ENCODE measurements around the gene CACNG4.

Gene CACNG4

DNA sequence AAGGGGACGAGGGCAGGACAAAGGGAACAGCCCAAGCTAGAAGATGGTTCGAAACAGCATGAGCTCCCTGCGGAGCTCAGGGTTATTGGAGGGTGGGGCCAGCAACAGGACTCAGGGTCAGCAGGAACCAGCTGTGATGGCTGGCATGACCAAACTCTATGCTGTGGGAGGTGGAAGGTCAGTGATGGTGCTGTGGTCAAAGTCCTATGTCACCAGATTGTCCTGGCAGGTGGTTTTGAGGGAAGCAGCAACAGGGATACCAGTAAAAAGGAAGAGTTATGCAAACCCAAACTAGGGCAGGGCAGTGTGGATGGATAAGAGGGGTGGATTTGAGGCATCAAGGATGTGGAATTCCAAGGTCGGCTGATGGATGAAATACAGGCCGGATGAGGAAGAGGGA lies 32.4 kb downstream of the CACNG4 start:
- H3K27ac ChIP-seq, result no peak overlapping the region
- TF ChIP-seq CTCF (conservative IDR thresholded peaks at IDR 0.05; ENCODE audit: low read depth), result no peak
- POLR2A ChIA-PET (ENCODE audit: low non-redundant PET), result no interaction called here
- DNase-seq (ENCODE audit: low spot score), result no peak
- CTCF ChIA-PET, result no interaction called here

GRCh38 chr17:67003231-67003630 lies 38.7 kb downstream of the CACNG4 start:
- no peak for TF ChIP-seq CTCF (conservative IDR thresholded peaks at IDR 0.05; ENCODE audit: low read depth)
- CTCF ChIA-PET, result no interaction called here
- POLR2A ChIA-PET (ENCODE audit: low non-redundant PET), result no interaction called here
- no peak for DNase-seq (ENCODE audit: low spot score)
- H3K27ac ChIP-seq, result no peak overlapping the region

DNA sequence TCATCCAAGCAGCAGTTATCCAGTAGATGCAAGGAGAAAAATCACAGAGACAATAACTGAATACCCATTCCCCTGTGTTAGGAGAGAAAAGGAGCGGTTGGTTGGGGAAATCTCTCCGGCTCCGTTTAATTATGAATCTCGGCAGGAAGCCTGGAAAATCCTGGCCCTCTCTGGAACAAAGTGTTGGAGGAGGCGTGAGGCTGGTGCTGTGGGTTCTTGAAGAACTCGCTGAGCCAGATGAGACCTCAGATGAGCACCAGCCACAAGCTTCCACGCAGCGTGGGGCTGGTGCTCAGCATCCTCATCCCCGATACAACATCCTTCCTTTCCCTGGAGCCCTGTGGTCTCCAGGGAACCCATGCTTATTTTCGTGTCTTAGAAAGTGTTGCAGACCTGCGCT lies 39.7 kb downstream of the CACNG4 start:
- POLR2A ChIA-PET (ENCODE audit: low non-redundant PET), result no interaction called here
- no peak for DNase-seq (ENCODE audit: low spot score)
- TF ChIP-seq CTCF (conservative IDR thresholded peaks at IDR 0.05; ENCODE audit: low read depth), result no peak
- CTCF ChIA-PET, result no interaction called here
- no peak overlapping the region for H3K27ac ChIP-seq

DNA sequence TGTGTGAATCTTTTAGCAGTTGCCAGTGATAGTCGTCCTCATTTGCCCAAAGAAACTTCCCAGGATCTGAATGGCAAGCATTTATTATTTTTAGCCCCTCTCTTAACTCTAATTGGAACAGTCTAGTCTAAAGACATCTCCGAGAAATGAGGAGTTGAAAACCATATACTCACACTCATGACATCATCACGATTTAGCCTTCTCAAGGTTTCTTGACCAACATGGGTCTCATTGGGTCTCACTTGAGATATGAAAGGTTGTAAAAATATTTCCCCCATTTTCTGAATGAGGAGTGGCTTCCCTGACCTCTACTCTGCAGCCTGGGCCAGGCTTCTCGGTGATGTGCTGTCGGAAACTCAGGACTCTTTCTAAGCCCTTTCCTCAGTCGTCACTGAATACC lies 42.8 kb downstream of the CACNG4 start:
- no peak for DNase-seq (ENCODE audit: low spot score)
- no peak for TF ChIP-seq CTCF (conservative IDR thresholded peaks at IDR 0.05; ENCODE audit: low read depth)
- ChIA-PET CTCF (interaction anchor here (0.9 kb wide), 1 partner anchor 62 kb away, joined by 3 read pairs; no protein-coding TSS in a partner anchor), POLR2A (ENCODE audit: low non-redundant PET) (no interaction called here)
- H3K27ac ChIP-seq, result no peak overlapping the region

DNA sequence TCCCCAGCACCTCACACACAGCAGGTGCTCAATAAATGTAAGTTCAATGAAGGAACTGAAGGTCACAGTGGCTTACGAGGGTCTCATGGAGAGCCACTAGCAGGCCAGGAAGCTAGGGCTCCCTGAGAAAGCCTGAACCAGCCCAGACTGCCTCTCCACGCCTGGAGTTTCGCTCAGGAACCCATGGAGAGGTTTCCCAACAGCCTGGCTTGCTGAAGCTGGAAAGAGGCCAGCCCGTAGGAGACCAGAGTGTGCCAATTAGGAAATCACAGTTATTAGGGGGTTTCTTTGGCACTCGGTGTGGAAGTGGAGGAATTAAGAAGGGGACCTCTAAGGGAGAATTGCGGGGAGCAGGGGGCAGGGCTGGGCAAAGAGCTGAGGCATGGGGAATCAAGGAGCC lies 43.6 kb downstream of the CACNG4 start:
- ChIA-PET CTCF (no interaction called here), POLR2A (ENCODE audit: low non-redundant PET) (interaction anchor here (0.5 kb wide), 1 partner anchor 16 kb away, joined by 5 read pairs; no protein-coding TSS in a partner anchor)
- H3K27ac ChIP-seq, result no peak overlapping the region
- no peak for TF ChIP-seq CTCF (conservative IDR thresholded peaks at IDR 0.05; ENCODE audit: low read depth)
- no peak for DNase-seq (ENCODE audit: low spot score)

DNA sequence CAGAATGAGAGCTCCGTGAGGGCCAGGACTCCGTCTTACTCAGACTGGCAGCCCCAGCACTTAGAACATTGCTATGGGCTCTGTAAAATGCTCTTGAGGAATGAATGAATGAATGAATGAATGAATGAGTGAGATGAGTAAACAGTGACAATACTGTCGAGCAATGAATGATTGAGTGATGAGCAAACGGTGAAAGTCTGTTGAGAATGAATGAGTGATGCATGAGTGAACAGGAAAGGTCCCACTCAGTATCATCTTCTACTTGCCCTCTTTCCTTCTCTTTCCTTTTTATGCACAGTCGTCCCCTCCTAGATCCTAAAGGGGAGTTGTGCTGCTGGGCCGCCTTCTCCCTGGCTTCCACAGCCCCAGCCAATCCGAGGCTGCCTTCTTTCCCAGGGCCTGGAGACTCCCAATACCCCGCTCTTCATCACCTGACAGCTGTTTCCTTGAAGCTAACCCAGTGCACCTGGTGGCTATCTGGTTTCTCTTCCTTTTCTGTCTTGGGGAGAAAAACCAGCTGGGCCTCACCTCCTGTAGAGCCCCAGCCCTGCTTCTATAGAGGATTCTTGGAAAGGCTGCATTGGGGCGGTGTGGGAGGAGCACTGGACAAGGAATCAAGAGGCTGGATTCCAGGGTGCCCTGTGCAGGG lies 47.1 kb downstream of the CACNG4 start:
- TF ChIP-seq CTCF (conservative IDR thresholded peaks at IDR 0.05; ENCODE audit: low read depth), result no peak
- POLR2A ChIA-PET (ENCODE audit: low non-redundant PET), result no interaction called here
- no peak for DNase-seq (ENCODE audit: low spot score)
- CTCF ChIA-PET, result interaction anchor here (0.6 kb wide), 1 partner anchor 562 kb away, joined by 3 read pairs; no protein-coding TSS in a partner anchor
- H3K27ac ChIP-seq, result no peak overlapping the region

Data from RWPE1 (cell line).